SK-N-SH treated with all-trans-retinoic acid at 6 μM for 48 hours (cell line): ENCODE measurements around the gene TMEM54.

Source experiments
- ATAC-seq: fragments of 200-7000 bp; cut with Tn5 transposase; 3 replicates; pipeline ENCODE4 v1.9.1; 2020; ENCODE audit warnings: mild to moderate bottlenecking, moderate library complexity
- ARNTL ChIP-seq: fragments of 450-650 bp; formaldehyde crosslinking; IDR thresholded peaks from 2 replicates; pipeline ENCODE4 v1.5.0; 2020; ENCODE audit warnings: low read depth, mild to moderate bottlenecking, moderate library complexity, borderline replicate concordance
- BACH2 ChIP-seq: fragments of 250-450 bp; sonication (Bioruptor Pico); IDR thresholded peaks from 2 replicates; pipeline ENCODE4 v1.9.0; 2021; ENCODE audit warnings: mild to moderate bottlenecking, borderline replicate concordance
- CREB5 ChIP-seq: fragments of 250-450 bp; sonication (Bioruptor Pico); IDR thresholded peaks from 2 replicates; pipeline ENCODE4 v1.5.1; 2020; ENCODE audit warnings: low read depth, mild to moderate bottlenecking, moderate library complexity
- CSDC2 ChIP-seq: fragments of 250-450 bp; sonication (Bioruptor Pico); IDR thresholded peaks from 2 replicates; pipeline ENCODE4 v1.5.0; 2020; ENCODE audit warnings: mild to moderate bottlenecking, moderate library complexity
- CSRNP3 ChIP-seq: fragments of 250-450 bp; sonication (Bioruptor Pico); IDR thresholded peaks from 2 replicates; pipeline ENCODE4 v1.5.1; 2021; ENCODE audit warnings: mild to moderate bottlenecking, moderate library complexity
- ESRRG ChIP-seq: fragments of 250-450 bp; sonication (Bioruptor Pico); IDR thresholded peaks from 2 replicates; pipeline ENCODE4 v1.6.1; 2021; ENCODE audit warnings: mild to moderate bottlenecking
- GLIS3 ChIP-seq: fragments of 250-450 bp; sonication (Bioruptor Pico); IDR thresholded peaks from 2 replicates; pipeline ENCODE4 v1.5.0; 2020; ENCODE audit warnings: mild to moderate bottlenecking, moderate library complexity
- ISL1 ChIP-seq: fragments of 250-450 bp; sonication (Bioruptor Pico); IDR thresholded peaks from 2 replicates; pipeline ENCODE4 v2.1.2; 2022; ENCODE audit warnings: mild to moderate bottlenecking, moderate library complexity
- OSR1 ChIP-seq: fragments of 250-450 bp; sonication (Bioruptor Pico); IDR thresholded peaks from 2 replicates; pipeline ENCODE4 v1.8.0; 2022; ENCODE audit warnings: moderate library complexity, mild to moderate bottlenecking, inconsistent platforms
- PATZ1 ChIP-seq: fragments of 250-450 bp; sonication (Bioruptor Pico); IDR thresholded peaks from 2 replicates; pipeline ENCODE4 v1.8.0; 2020; ENCODE audit warnings: mild to moderate bottlenecking, moderate library complexity, borderline replicate concordance
- POU6F1 ChIP-seq: fragments of 250-450 bp; sonication (Bioruptor Pico); IDR thresholded peaks from 2 replicates; pipeline ENCODE4 v1.8.0; 2021; ENCODE audit warnings: low read depth, mild to moderate bottlenecking, moderate library complexity, borderline replicate concordance
- RARB ChIP-seq: fragments of 250-450 bp; sonication (Bioruptor Pico); IDR thresholded peaks from 2 replicates; pipeline ENCODE4 v1.8.0; 2021; ENCODE audit warnings: mild to moderate bottlenecking, moderate library complexity
- TOX ChIP-seq: fragments of 250-450 bp; sonication (Bioruptor Pico); IDR thresholded peaks from 2 replicates; pipeline ENCODE4 v1.8.0; 2021; ENCODE audit warnings: mild to moderate bottlenecking, moderate library complexity, borderline replicate concordance
- TSHZ2 ChIP-seq: fragments of 250-450 bp; sonication (Bioruptor Pico); IDR thresholded peaks from 2 replicates; pipeline ENCODE4 v1.5.0; 2020; ENCODE audit warnings: mild to moderate bottlenecking, moderate library complexity
- ZFP3 ChIP-seq: fragments of 250-450 bp; sonication (Bioruptor Pico); IDR thresholded peaks from 2 replicates; pipeline ENCODE4 v1.5.0; 2020; ENCODE audit warnings: mild to moderate bottlenecking, moderate library complexity
- ZFP30 ChIP-seq: fragments of 450-650 bp; formaldehyde crosslinking; IDR thresholded peaks from 2 replicates; pipeline ENCODE4 v1.5.0; 2022; ENCODE audit warnings: mild to moderate bottlenecking, moderate library complexity
- ZNF565 ChIP-seq: fragments of 450-650 bp; formaldehyde crosslinking; conservative IDR thresholded peaks from 2 replicates; pipeline ENCODE4 v1.5.0; 2020; ENCODE audit warnings: low read depth, mild to moderate bottlenecking, moderate library complexity
- ZNF8 ChIP-seq: fragments of 450-650 bp; formaldehyde crosslinking; IDR thresholded peaks from 2 replicates; pipeline ENCODE4 v1.5.0; 2020; ENCODE audit warnings: mild to moderate bottlenecking, moderate library complexity

TMEM54 gene

GRCh38 chr1:32892368-32893197 is 8.6 kb downstream of the TMEM54 start:
- peak; percentile 67 for ATAC-seq
- TF ChIP-seq ISL1 (CRISPR knock-in tag) (no peak), TSHZ2 (CRISPR knock-in tag) (no peak), ZNF565 (no peak), RARB (no peak), ARNTL (CRISPR knock-in tag) (no peak), POU6F1 (CRISPR knock-in tag) (no peak), CREB5 (CRISPR knock-in tag) (no peak), ESRRG (CRISPR knock-in tag) (no peak), GLIS3 (no peak), CSDC2 (CRISPR knock-in tag) (no peak), PATZ1 (CRISPR knock-in tag) (no peak), BACH2 (CRISPR knock-in tag) (no peak), ZFP3 (no peak), OSR1 (no peak), ZFP30 (no peak), ZNF8 (no peak), CSRNP3 (CRISPR knock-in tag) (no peak), TOX (CRISPR knock-in tag) (no peak)

- ATAC-seq = no peak
- TF ChIP-seq ISL1 (CRISPR knock-in tag) (no peak), CSRNP3 (CRISPR knock-in tag) (no peak), BACH2 (CRISPR knock-in tag) (no peak), ZNF565 (no peak), POU6F1 (CRISPR knock-in tag) (no peak), OSR1 (no peak), GLIS3 (no peak), ZFP3 (no peak)
Observed at GRCh38 chr1:32891630-32892029, 9.6 kb downstream of the TMEM54 start.
